ENCODE results near the gene POR. TPM values are rescaled to one million over a fixed set of nuclear protein-coding genes. Genes with fewer than 3 reads are reported as not detected.

POR gene
- total RNA-seq, 4 donors from 2014 or later: 10.0 to 122 (median 69.2) TPM

DNA sequence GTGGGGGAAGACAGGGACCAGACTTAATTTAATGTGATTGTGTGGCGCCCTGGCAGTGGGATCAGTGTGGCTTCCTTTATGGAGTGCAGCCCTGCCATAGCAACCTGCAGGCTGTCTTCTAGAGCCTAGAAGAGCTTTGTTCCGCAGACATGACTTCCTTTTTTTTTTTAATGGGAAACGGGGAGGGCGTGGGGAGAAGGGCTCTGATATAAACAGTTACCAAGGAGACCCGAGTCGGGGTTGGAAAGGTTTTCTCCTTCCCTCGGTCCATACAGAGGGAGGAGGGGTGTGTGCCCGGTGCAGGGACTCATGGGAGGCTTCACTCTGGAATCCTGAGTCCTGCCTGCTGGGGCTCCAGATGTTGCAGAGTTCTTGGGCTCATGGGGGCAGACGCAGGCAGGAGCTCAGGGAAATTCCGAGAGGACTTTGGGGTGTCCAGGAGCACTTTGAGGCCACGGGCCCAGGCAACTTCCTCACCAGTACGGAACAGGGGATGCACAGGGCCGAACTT lies 52.6 kb downstream of the POR start:
- H3K27ac ChIP-seq: peak overlapping the region; percentile 76 to 79
- no peak overlapping the region for H3K4me3 ChIP-seq
- peaks cover 0 to 27% of the 10 kb centered on the region in 2 donors for H3K4me1 ChIP-seq
- intact Hi-C loops (cut with DNase I; ENCODE audit: low total_unique reads): no loop called here
- no peaks in the 10 kb centered on the region for H3K27me3 ChIP-seq
- TF ChIP-seq, protein P1, sequence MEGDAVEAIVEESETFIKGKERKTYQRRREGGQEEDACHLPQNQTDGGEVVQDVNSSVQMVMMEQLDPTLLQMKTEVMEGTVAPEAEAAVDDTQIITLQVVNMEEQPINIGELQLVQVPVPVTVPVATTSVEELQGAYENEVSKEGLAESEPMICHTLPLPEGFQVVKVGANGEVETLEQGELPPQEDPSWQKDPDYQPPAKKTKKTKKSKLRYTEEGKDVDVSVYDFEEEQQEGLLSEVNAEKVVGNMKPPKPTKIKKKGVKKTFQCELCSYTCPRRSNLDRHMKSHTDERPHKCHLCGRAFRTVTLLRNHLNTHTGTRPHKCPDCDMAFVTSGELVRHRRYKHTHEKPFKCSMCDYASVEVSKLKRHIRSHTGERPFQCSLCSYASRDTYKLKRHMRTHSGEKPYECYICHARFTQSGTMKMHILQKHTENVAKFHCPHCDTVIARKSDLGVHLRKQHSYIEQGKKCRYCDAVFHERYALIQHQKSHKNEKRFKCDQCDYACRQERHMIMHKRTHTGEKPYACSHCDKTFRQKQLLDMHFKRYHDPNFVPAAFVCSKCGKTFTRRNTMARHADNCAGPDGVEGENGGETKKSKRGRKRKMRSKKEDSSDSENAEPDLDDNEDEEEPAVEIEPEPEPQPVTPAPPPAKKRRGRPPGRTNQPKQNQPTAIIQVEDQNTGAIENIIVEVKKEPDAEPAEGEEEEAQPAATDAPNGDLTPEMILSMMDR (IDR thresholded peaks at IDR 0.05): no peak
- TF ChIP-seq POLR2A (IDR thresholded peaks at IDR 0.05): no peak
- peak; percentile 62 to 65 for DNase-seq
- H3K9me3 ChIP-seq: no peaks in the 10 kb centered on the region
- no peaks in the 10 kb centered on the region for H3K36me3 ChIP-seq

DNA sequence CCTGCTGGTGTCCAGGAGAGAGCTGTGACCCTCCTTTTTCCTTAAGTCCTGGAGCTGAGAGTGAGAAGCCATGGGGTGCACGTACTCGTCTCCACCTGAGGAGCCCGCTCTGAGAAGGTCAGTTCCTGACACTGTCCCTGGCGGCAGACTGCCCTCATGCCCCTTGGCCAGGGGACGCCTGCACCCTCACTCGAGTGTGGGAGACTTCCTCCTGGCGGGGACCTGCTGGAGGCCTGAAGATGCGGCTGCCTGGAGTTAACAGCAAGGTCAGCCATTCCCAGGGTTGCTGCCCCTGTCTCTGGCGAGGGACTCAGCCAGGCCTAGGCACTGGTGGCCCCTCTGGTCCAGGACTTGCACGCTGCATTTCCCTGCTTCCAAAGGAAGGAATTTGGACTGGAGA lies 53.1 kb downstream of the POR start:
- Histone ChIP-seq H3K27ac (peak overlapping the region; percentile 76 to 79), H3K4me1 (peaks cover 0 to 27% of the 10 kb centered on the region in 2 donors), H3K27me3 (no peaks in the 10 kb centered on the region), H3K36me3 (no peaks in the 10 kb centered on the region), H3K4me3 (no peak overlapping the region), H3K9me3 (no peaks in the 10 kb centered on the region)
- intact Hi-C loops (cut with DNase I; ENCODE audit: low total_unique reads): no loop called here
- DNase-seq: no peak
- no peak for TF ChIP-seq POLR2A (IDR thresholded peaks at IDR 0.05)
- TF ChIP-seq, protein P1 (IDR thresholded peaks at IDR 0.05): no peak

GRCh38 chr7:75968561-75969001 lies 53.6 kb downstream of the POR start:
- Histone ChIP-seq H3K4me3 (no peak overlapping the region), H3K4me1 (peaks cover 0 to 27% of the 10 kb centered on the region in 2 donors)

DNA sequence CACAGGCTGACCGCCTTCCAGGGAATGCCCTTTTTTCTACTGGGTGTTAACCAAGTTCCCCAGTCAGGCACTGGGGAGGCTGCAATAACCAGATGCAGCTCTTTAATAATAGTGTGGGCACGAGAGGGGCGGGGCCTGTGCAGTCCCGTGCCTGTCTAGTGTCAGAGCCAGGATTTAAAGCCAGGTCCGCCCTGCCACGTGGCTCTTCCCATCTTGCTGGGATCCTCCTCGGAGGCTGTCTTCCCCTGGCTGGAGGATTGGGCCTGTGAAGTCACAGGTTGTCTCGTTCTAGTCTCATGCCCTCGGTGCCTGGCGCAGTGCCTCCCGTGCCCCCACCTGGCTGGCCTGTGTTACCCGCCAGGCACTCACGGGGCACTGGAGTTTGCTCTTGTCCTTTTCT lies 54.2 kb downstream of the POR start:
- intact Hi-C loops (cut with DNase I; ENCODE audit: low total_unique reads): no loop called here
- H3K9me3 ChIP-seq: no peaks in the 10 kb centered on the region
- peaks cover 0 to 27% of the 10 kb centered on the region in 2 donors for H3K4me1 ChIP-seq
- H3K27me3 ChIP-seq: no peaks in the 10 kb centered on the region
- peak; percentile 65 to 68 for DNase-seq
- no peak for TF ChIP-seq POLR2A (IDR thresholded peaks at IDR 0.05)
- TF ChIP-seq, protein P1 (IDR thresholded peaks at IDR 0.05): no peak
- no peaks in the 10 kb centered on the region for H3K36me3 ChIP-seq
- H3K4me3 ChIP-seq: no peak overlapping the region
- H3K27ac ChIP-seq: peak overlapping the region; percentile 76 to 79

More at GRCh38 chr7:75968561-75969001, 53.6 kb downstream of the POR start:
- Histone ChIP-seq H3K27ac (peak overlapping the region; percentile 76 to 79), H3K9me3 (no peaks in the 10 kb centered on the region), H3K27me3 (no peaks in the 10 kb centered on the region), H3K36me3 (no peaks in the 10 kb centered on the region)
- TF ChIP-seq, protein P1 (IDR thresholded peaks at IDR 0.05): no peak
- no peak for TF ChIP-seq POLR2A (IDR thresholded peaks at IDR 0.05)
- intact Hi-C loops (cut with DNase I; ENCODE audit: low total_unique reads): no loop called here
- peak in 1 of 2 donors; percentile 28 for DNase-seq

GRCh38 chr7:75969704-75970498 lies 54.9 kb downstream of the POR start:
- TF ChIP-seq POLR2A (IDR thresholded peaks at IDR 0.05): no peak
- TF ChIP-seq, protein P1 (IDR thresholded peaks at IDR 0.05): no peak
- Histone ChIP-seq H3K4me1 (peaks cover 0 to 27% of the 10 kb centered on the region in 2 donors), H3K36me3 (no peaks in the 10 kb centered on the region), H3K27ac (peak overlapping the region; percentile 76 to 79), H3K4me3 (no peak overlapping the region), H3K27me3 (no peaks in the 10 kb centered on the region), H3K9me3 (no peaks in the 10 kb centered on the region)
- intact Hi-C loops (cut with DNase I; ENCODE audit: low total_unique reads): no loop called here
- DNase-seq: no peak

All from uterus (tissue), 4 donors.